PC-3 (cell line): ENCODE results near the gene SYNJ1.

Source experiments
- EZH2 ChIP-seq: fragments of 300-600 bp; sonication (generic); IDR thresholded peaks from one replicate; pipeline ENCODE4 v1.6.1; 2017; ENCODE audit warnings: antibody characterized with exemption, mild to moderate bottlenecking, low read length; ENCODE audit not compliant: unreplicated experiment
- TF ChIP-seq, protein P1 (sequence below): fragments of 300-600 bp; sonication (generic); conservative IDR thresholded peaks from 2 replicates; pipeline ENCODE4 v1.5.1; 2017; ENCODE audit warnings: antibody characterized with exemption, low read depth, mild to moderate bottlenecking, low read length

GRCh38 chr21:32658524-32658923 is 69.3 kb downstream of the SYNJ1 start:
- TF ChIP-seq EZH2: no peak
- TF ChIP-seq, protein P1, sequence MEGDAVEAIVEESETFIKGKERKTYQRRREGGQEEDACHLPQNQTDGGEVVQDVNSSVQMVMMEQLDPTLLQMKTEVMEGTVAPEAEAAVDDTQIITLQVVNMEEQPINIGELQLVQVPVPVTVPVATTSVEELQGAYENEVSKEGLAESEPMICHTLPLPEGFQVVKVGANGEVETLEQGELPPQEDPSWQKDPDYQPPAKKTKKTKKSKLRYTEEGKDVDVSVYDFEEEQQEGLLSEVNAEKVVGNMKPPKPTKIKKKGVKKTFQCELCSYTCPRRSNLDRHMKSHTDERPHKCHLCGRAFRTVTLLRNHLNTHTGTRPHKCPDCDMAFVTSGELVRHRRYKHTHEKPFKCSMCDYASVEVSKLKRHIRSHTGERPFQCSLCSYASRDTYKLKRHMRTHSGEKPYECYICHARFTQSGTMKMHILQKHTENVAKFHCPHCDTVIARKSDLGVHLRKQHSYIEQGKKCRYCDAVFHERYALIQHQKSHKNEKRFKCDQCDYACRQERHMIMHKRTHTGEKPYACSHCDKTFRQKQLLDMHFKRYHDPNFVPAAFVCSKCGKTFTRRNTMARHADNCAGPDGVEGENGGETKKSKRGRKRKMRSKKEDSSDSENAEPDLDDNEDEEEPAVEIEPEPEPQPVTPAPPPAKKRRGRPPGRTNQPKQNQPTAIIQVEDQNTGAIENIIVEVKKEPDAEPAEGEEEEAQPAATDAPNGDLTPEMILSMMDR: no peak
